GM12878 (cell line): ENCODE data around the gene C14orf119. TPM values are rescaled to one million over a fixed set of nuclear protein-coding genes. Genes with fewer than 3 reads are reported as not detected.

Source experiments
- ATAC-seq: fragments of 200-7000 bp; cut with Tn5 transposase; 3 replicates; pipeline ENCODE4 v1.9.1; 2020; ENCODE audit warnings: mild to moderate bottlenecking, moderate library complexity
- BruUV-seq: library from RNA; stranded (reverse); fragments of 400-500 nt; replicated peaks from 2 replicates; lab custom pipeline; 2021; lab: Mats Ljungman, UMichigan
- CTCF ChIA-PET: fragments of 300-600 bp; sonication (Branson Sonifier 250); formaldehyde crosslinking; extraction: SDS; loops from one replicate; lab custom pipeline; 2021; ENCODE audit warnings: inconsistent platforms; lab: Yijun Ruan, JAX
- POLR2A ChIA-PET: fragments of 350-600 bp; formaldehyde crosslinking; extraction: SDS; loops from one replicate; lab custom pipeline; 2021; ENCODE audit warnings: inconsistent platforms; lab: Charles Lee
- RAD21 ChIA-PET: fragments of 300-600 bp; sonication (Branson Sonifier 250); formaldehyde crosslinking; loops from one replicate; lab custom pipeline; 2023; ENCODE audit warnings: antibody characterized with exemption; ENCODE audit not compliant: unreplicated experiment; lab: Charles Lee
- SMC1A ChIA-PET: fragments of 300-600 bp; sonication (Branson Sonifier 250); formaldehyde crosslinking; loops from one replicate; lab custom pipeline; 2023; ENCODE audit not compliant: unreplicated experiment, uncharacterized antibody; lab: Charles Lee
- DNase-seq: peaks from one replicate; pipeline ENCODE4 v3.0.0-alpha.2; 2011; ENCODE audit warnings: low read depth, low spot score
- FAIRE-seq: peaks from 3 replicates; lab custom pipeline; 2011; peaks lifted over from hg19 to GRCh38; lab: Jason Lieb, UNC
- H2AFZ ChIP-seq: 2 replicates; pipeline ENCODE4 v1.6.0; 2011; ENCODE audit warnings: low read depth, low read length, control low read depth; ENCODE audit not compliant: control insufficient read depth
- H3K27ac ChIP-seq: 2 replicates; pipeline ENCODE4 v1.5.1; 2011; ENCODE audit warnings: control low read depth; ENCODE audit not compliant: control insufficient read depth, insufficient read depth
- H3K27me3 ChIP-seq, 2 experiments: replicated peaks in 1 of 2; 2 replicates each; pipeline versions ENCODE4 v1.6.0 to v1.6.1; 2011; ENCODE audit warnings: low read length in 1 of 2; ENCODE audit not compliant: control insufficient read depth in 2 of 2, insufficient read depth in 2 of 2
- H3K36me3 ChIP-seq, 2 experiments: 2 replicates each; pipeline ENCODE4 v1.5.1; 2011; ENCODE audit warnings: low read length in 1 of 2; ENCODE audit not compliant: control insufficient read depth in 2 of 2, insufficient read depth in 2 of 2
- H3K4me1 ChIP-seq: 2 replicates; pipeline ENCODE4 v1.6.1; 2011; ENCODE audit warnings: mild to moderate bottlenecking, low read length, moderate library complexity, mixed read lengths; ENCODE audit not compliant: control insufficient read depth, insufficient read depth
- H3K4me2 ChIP-seq: 2 replicates; pipeline ENCODE4 v1.6.0; 2011; ENCODE audit warnings: control low read depth; ENCODE audit not compliant: control insufficient read depth, insufficient read depth
- H3K4me3 ChIP-seq: fragments of 200-600 bp; sonication (generic); 2 replicates; pipeline ENCODE4 v1.5.1; 2016
- H3K79me2 ChIP-seq: 2 replicates; pipeline ENCODE4 v1.6.0; 2011; ENCODE audit warnings: low read length; ENCODE audit not compliant: control insufficient read depth, insufficient read depth
- H3K9ac ChIP-seq: 2 replicates; pipeline ENCODE4 v1.8.0; 2011; ENCODE audit warnings: low read length, control low read depth, mixed read lengths; ENCODE audit not compliant: control insufficient read depth, insufficient read depth
- H3K9me3 ChIP-seq: replicated peaks from 3 replicates; pipeline ENCODE4 v1.5.1; 2011; ENCODE audit warnings: mild to moderate bottlenecking, low read length; ENCODE audit not compliant: control insufficient read depth, insufficient read depth
- H4K20me1 ChIP-seq: 2 replicates; pipeline ENCODE4 v1.6.0; 2011; ENCODE audit not compliant: control insufficient read depth, insufficient read depth
- CBX5 ChIP-seq: sonication (generic); IDR thresholded peaks from 2 replicates; pipeline ENCODE4 v1.6.1; 2016; ENCODE audit warnings: low read depth, moderate library complexity, mild to moderate bottlenecking, inconsistent platforms
- CHD4 ChIP-seq: fragments of 200-600 bp; sonication (generic); IDR thresholded peaks from 2 replicates; pipeline ENCODE4 v1.6.1; 2016; ENCODE audit warnings: mild to moderate bottlenecking
- FOS ChIP-seq: IDR thresholded peaks from 3 replicates; pipeline ENCODE4 v1.6.1; 2011; ENCODE audit warnings: borderline replicate concordance; ENCODE audit not compliant: insufficient read length; ENCODE audit errors: extremely low read depth
- FOXK2 ChIP-seq: fragments of 450-650 bp; IDR thresholded peaks from 2 replicates; pipeline ENCODE4 v1.6.1; 2017; ENCODE audit warnings: mild to moderate bottlenecking, moderate library complexity
- GABPA ChIP-seq: IDR thresholded peaks from 2 replicates; pipeline ENCODE4 v1.6.1; 2014; ENCODE audit warnings: antibody characterized with exemption, low read depth, mild to moderate bottlenecking, inconsistent platforms
- HDAC2 ChIP-seq: fragments of 200-600 bp; sonication (generic); IDR thresholded peaks from 2 replicates; pipeline ENCODE4 v1.6.1; 2017
- KAT2A ChIP-seq: conservative IDR thresholded peaks from 2 replicates; pipeline ENCODE4 v1.6.1; 2011; ENCODE audit warnings: low read depth, low read length; ENCODE audit not compliant: control insufficient read depth
- MYB ChIP-seq: fragments of 150-350 bp; IDR thresholded peaks from 2 replicates; pipeline ENCODE4 v1.6.1; 2014; ENCODE audit warnings: mild to moderate bottlenecking, low read depth, low read length, borderline replicate concordance
- NFXL1 ChIP-seq: fragments of 450-650 bp; IDR thresholded peaks from 2 replicates; pipeline ENCODE4 v1.6.1; 2017; ENCODE audit warnings: antibody characterized with exemption, mild to moderate bottlenecking, borderline replicate concordance
- SIN3A ChIP-seq: IDR thresholded peaks from 2 replicates; pipeline ENCODE4 v1.6.1; 2012; ENCODE audit warnings: low read depth, low read length, improper control_type of control experiment
- SMAD5 ChIP-seq: IDR thresholded peaks from 2 replicates; pipeline ENCODE4 v1.6.1; 2016; ENCODE audit warnings: antibody characterized with exemption, low read depth
- SP1 ChIP-seq: IDR thresholded peaks from one replicate; pipeline ENCODE4 v1.6.1; 2011; ENCODE audit warnings: low read depth, low read length
- STAT1 ChIP-seq: fragments of 450-650 bp; conservative IDR thresholded peaks from 2 replicates; pipeline ENCODE4 v1.6.1; 2014; ENCODE audit warnings: antibody characterized with exemption, mild to moderate bottlenecking
- TCF12 ChIP-seq: IDR thresholded peaks from 2 replicates; pipeline ENCODE4 v1.6.1; 2011; ENCODE audit warnings: low read depth, mild to moderate bottlenecking, low read length
- ZNF274 ChIP-seq: IDR thresholded peaks from one replicate; pipeline ENCODE4 v1.8.0; 2011; ENCODE audit not compliant: insufficient read length, insufficient read depth
- WGBS: methylation state at CpG from one replicate; pipeline ENCODE4 v1.1.6; 2016; ENCODE audit warnings: low lambda C conversion rate; ENCODE audit not compliant: insufficient replicate concordance, insufficient coverage; ENCODE audit errors: missing lambda C conversion rate; 5-methylcytosine and 5-hydroxymethylcytosine counted together
- in situ Hi-C: fragments of 300-500 bp; cut with MboI; formaldehyde crosslinking; loops from 9 replicates; pipeline ENCODE4 v1.14.3; 2018; ENCODE audit warnings: mixed read lengths
- intact Hi-C: fragments of 100-400 bp; cut with micrococcal nuclease; formaldehyde crosslinking; loops from one replicate; pipeline ENCODE4 v1.14.2; 2022; ENCODE audit not compliant: unreplicated experiment
- polyA plus RNA-seq, 11 experiments: library from polyadenylated mRNA; depleted of rRNA in 4 of 11; unstranded in 6 of 11; stranded (reverse) in 5 of 11; fragments of >200 nt; fragmentation: Nextera tagmentation in 4 of 11; fragmentation: Illumina TruSeq in 1 of 11; extraction: Ambion mirVana in 4 of 11; extraction: Trizol in 1 of 11; gene quantifications; 1 replicate in 1 of 11; 2 replicates in 10 of 11; pipeline versions ENCODE4 v1.2.1 to v1.2.3, GENCODE V29; 2011 to 2016; ENCODE audit warnings: inconsistent platforms in 2 of 11, missing spikeins in 2 of 11, low read depth in 1 of 11
- total RNA-seq, 4 experiments: library from RNA; depleted of rRNA in 3 of 4; stranded (reverse); fragments of >200 nt in 3 of 4; fragmentation: Illumina TruSeq in 1 of 4; extraction: Trizol in 1 of 4; gene quantifications; 2 replicates each; pipeline versions ENCODE4 v1.2.1 to v1.2.3, GENCODE V29; 2013 to 2021
- TF ChIP-seq, protein P1 (sequence below): fragments of 450-650 bp; formaldehyde crosslinking; IDR thresholded peaks from 2 replicates; pipeline ENCODE4 v1.5.0; 2022; ENCODE audit warnings: mild to moderate bottlenecking, missing genetic modification characterization
- TF ChIP-seq, protein P2 (sequence below): IDR thresholded peaks from 2 replicates; pipeline ENCODE4 v1.6.1; 2012; ENCODE audit warnings: low read depth, low read length, improper control_type of control experiment
- TF ChIP-seq, protein P3 (sequence below): fragments of 450-650 bp; IDR thresholded peaks from 2 replicates; pipeline ENCODE4 v1.6.1; 2017; ENCODE audit warnings: mild to moderate bottlenecking
- TF ChIP-seq, protein P4 (sequence below): fragments of 450-650 bp; conservative IDR thresholded peaks from 2 replicates; pipeline ENCODE4 v1.6.1; 2017; ENCODE audit warnings: mild to moderate bottlenecking, moderate library complexity

C14orf119 gene
- total and polyA plus RNA-seq, 10 of the 15 experiments (the other 5 are each of a cell fraction or from before 2014, with no cell fraction given), result 32.3 to 228 (median 57.6) TPM

DNA sequence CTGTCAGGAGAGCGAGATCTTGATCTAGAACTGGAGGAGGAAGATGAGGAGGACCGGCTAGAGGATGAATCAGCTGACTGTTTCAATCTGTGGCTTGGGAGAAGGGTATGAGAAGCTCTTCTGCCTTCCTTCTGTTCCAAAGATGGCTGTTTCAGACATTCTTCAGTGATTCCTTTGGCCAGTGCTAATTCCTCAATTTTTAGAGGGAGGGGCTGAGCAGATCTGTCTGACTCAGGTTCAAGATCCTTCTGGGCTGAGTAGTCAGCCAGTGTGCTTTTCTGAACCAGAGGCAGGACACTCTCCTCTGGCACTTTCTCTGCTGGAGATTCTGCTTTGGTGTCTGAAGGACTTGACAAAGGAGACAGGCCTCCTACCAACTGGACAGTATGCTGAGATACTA lies 15.6 kb upstream of the C14orf119 start:
- in situ Hi-C loops, result no loop called here
- TF ChIP-seq SP1 (no peak), SIN3A (no peak), ZNF274 (no peak), SMAD5 (no peak), CHD4 (no peak), NFXL1 (no peak), FOXK2 (no peak), CBX5 (no peak), MYB (no peak), STAT1 (no peak), GABPA (no peak), HDAC2 (no peak), TCF12 (no peak), FOS (no peak), KAT2A (no peak)
- TF ChIP-seq, protein P1, sequence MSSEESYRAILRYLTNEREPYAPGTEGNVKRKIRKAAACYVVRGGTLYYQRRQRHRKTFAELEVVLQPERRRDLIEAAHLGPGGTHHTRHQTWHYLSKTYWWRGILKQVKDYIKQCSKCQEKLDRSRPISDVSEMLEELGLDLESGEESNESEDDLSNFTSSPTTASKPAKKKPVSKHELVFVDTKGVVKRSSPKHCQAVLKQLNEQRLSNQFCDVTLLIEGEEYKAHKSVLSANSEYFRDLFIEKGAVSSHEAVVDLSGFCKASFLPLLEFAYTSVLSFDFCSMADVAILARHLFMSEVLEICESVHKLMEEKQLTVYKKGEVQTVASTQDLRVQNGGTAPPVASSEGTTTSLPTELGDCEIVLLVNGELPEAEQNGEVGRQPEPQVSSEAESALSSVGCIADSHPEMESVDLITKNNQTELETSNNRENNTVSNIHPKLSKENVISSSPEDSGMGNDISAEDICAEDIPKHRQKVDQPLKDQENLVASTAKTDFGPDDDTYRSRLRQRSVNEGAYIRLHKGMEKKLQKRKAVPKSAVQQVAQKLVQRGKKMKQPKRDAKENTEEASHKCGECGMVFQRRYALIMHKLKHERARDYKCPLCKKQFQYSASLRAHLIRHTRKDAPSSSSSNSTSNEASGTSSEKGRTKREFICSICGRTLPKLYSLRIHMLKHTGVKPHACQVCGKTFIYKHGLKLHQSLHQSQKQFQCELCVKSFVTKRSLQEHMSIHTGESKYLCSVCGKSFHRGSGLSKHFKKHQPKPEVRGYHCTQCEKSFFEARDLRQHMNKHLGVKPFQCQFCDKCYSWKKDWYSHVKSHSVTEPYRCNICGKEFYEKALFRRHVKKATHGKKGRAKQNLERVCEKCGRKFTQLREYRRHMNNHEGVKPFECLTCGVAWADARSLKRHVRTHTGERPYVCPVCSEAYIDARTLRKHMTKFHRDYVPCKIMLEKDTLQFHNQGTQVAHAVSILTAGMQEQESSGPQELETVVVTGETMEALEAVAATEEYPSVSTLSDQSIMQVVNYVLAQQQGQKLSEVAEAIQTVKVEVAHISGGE (CRISPR knock-in tag), result no peak
- TF ChIP-seq, protein P2, sequence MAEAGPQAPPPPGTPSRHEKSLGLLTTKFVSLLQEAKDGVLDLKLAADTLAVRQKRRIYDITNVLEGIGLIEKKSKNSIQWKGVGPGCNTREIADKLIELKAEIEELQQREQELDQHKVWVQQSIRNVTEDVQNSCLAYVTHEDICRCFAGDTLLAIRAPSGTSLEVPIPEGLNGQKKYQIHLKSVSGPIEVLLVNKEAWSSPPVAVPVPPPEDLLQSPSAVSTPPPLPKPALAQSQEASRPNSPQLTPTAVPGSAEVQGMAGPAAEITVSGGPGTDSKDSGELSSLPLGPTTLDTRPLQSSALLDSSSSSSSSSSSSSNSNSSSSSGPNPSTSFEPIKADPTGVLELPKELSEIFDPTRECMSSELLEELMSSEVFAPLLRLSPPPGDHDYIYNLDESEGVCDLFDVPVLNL, result no peak
- TF ChIP-seq, protein P3, sequence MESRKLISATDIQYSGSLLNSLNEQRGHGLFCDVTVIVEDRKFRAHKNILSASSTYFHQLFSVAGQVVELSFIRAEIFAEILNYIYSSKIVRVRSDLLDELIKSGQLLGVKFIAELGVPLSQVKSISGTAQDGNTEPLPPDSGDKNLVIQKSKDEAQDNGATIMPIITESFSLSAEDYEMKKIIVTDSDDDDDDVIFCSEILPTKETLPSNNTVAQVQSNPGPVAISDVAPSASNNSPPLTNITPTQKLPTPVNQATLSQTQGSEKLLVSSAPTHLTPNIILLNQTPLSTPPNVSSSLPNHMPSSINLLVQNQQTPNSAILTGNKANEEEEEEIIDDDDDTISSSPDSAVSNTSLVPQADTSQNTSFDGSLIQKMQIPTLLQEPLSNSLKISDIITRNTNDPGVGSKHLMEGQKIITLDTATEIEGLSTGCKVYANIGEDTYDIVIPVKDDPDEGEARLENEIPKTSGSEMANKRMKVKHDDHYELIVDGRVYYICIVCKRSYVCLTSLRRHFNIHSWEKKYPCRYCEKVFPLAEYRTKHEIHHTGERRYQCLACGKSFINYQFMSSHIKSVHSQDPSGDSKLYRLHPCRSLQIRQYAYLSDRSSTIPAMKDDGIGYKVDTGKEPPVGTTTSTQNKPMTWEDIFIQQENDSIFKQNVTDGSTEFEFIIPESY, result no peak
- TF ChIP-seq, protein P4, sequence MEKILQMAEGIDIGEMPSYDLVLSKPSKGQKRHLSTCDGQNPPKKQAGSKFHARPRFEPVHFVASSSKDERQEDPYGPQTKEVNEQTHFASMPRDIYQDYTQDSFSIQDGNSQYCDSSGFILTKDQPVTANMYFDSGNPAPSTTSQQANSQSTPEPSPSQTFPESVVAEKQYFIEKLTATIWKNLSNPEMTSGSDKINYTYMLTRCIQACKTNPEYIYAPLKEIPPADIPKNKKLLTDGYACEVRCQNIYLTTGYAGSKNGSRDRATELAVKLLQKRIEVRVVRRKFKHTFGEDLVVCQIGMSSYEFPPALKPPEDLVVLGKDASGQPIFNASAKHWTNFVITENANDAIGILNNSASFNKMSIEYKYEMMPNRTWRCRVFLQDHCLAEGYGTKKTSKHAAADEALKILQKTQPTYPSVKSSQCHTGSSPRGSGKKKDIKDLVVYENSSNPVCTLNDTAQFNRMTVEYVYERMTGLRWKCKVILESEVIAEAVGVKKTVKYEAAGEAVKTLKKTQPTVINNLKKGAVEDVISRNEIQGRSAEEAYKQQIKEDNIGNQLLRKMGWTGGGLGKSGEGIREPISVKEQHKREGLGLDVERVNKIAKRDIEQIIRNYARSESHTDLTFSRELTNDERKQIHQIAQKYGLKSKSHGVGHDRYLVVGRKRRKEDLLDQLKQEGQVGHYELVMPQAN, result no peak

More for the DNA sequence above, 15.6 kb upstream of the C14orf119 start:
- Histone ChIP-seq H3K4me3 (no peak overlapping the region), H3K79me2 (no peaks in the 10 kb centered on the region), H3K27me3 (no peaks in the 10 kb centered on the region), H3K9me3 (no peaks in the 10 kb centered on the region), H4K20me1 (no peaks in the 10 kb centered on the region), H3K9ac (no peak overlapping the region), H3K4me2 (no peak overlapping the region), H3K36me3 (peaks cover 25 to 60% of the 10 kb centered on the region in 2 experiments), H2AFZ (no peak overlapping the region), H3K27ac (no peak overlapping the region), H3K4me1 (no peaks in the 10 kb centered on the region)
- ATAC-seq (no peak), DNase-seq (no peak), FAIRE-seq (no peak)
- POLR2A ChIA-PET, result no interaction called here
- intact Hi-C loops, result no loop called here
- CTCF ChIA-PET, result interaction anchor here (1.0 to 7.5 kb wide), 6 partner anchors 11 to 93 kb away, joined by 3 to 80 read pairs (median 20); partner anchors contain the start of genes ACIN1 and C14orf119
- WGBS, result 94% methylated on average over 2 of the region's 2 CpGs
- SMC1A ChIA-PET, result interaction anchor here (0.5 to 2.1 kb wide), 5 partner anchors 9 to 755 kb away, joined by 3 to 8 read pairs (median 3); partner anchors contain the start of gene ACIN1
- RAD21 ChIA-PET, result no interaction called here
- BruUV-seq, result no TSS peak
